HAP-1 (cell line): ENCODE measurements around the gene IGSF22.

Experiments
- DNase-seq, 2 experiments: peaks; one replicate each; pipeline ENCODE4 v3.0.0-alpha.2; 2016 to 2020; ENCODE audit warnings: low spot score in 2 of 2
- H3K27me3 ChIP-seq: fragments of 250-450 bp; sonication (Bioruptor Pico); 2 replicates; pipeline ENCODE4 v1.5.1; 2020; ENCODE audit warnings: low read depth, mild to moderate bottlenecking, moderate library complexity
- H3K36me3 ChIP-seq: fragments of 250-450 bp; sonication (Bioruptor Pico); replicated peaks from 2 replicates; pipeline ENCODE4 v1.5.1; 2020; ENCODE audit warnings: mild to moderate bottlenecking
- H3K4me1 ChIP-seq: fragments of 250-450 bp; sonication (Bioruptor Pico); 2 replicates; pipeline ENCODE4 v1.5.1; 2020; ENCODE audit warnings: mild to moderate bottlenecking
- H3K4me3 ChIP-seq: fragments of 250-450 bp; sonication (Bioruptor Pico); 2 replicates; pipeline ENCODE4 v1.5.1; 2020; ENCODE audit warnings: mild to moderate bottlenecking, moderate library complexity
- H3K9me3 ChIP-seq: fragments of 250-450 bp; sonication (Bioruptor Pico); 2 replicates; pipeline ENCODE4 v1.5.1; 2020; ENCODE audit warnings: mild to moderate bottlenecking, moderate library complexity
- in situ Hi-C: fragments of 300-500 bp; cut with MboI; formaldehyde crosslinking; loops from 3 replicates; pipeline ENCODE4 v1.14.3; 2020; ENCODE audit warnings: low sequenced_read_pairs, inconsistent platforms, mixed read lengths

IGSF22 gene

DNA sequence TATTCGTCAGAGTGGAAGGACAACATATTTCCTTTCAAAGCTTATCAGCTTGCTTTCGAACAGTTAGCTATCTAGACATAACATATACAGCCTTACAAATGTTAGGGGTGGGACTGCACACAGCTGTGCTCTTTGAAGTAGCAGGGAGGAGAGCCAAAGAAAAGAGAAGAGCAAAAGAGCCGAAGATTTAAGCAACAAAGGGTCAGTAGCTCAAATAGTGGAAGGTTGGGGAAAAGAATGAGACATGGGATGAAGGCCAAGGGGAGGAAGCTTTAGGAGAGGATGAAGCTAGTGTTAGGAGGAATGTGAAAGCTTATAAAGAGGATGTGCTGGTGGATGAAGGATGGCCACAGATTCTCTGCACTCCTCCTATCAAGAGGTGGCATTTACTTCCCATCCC, 31.8 kb upstream of the IGSF22 start:
- H3K27me3 ChIP-seq: peaks cover 4% of the 10 kb centered on the region; the same call in 1 of the 2 replicates
- H3K36me3 ChIP-seq: no peaks in the 10 kb centered on the region
- no peak for DNase-seq
- H3K9me3 ChIP-seq: no peaks in the 10 kb centered on the region
- in situ Hi-C loops: no loop called here
- no peaks in the 10 kb centered on the region for H3K4me1 ChIP-seq
- H3K4me3 ChIP-seq: no peak overlapping the region

DNA sequence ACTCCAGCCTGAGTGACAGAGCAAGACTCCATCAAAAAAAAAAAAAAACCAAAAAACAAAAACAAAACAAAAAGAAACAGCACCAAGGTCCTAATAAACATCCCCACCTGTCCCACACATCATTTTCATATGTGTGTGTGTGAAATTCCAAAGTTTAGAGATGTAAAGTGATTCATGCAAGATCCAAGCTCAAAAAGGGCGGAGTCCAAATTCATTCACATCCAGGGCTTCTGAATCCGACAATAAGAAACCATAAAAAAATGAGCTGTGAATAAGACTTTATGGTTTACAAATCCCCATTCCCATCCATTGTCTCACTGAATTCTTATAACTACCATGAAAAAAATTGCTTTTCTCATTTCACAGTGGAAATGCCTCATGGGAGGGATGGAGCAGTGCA, 30.9 kb upstream of the IGSF22 start:
- peaks cover 4% of the 10 kb centered on the region for H3K27me3 ChIP-seq
- H3K36me3 ChIP-seq: no peaks in the 10 kb centered on the region

DNA sequence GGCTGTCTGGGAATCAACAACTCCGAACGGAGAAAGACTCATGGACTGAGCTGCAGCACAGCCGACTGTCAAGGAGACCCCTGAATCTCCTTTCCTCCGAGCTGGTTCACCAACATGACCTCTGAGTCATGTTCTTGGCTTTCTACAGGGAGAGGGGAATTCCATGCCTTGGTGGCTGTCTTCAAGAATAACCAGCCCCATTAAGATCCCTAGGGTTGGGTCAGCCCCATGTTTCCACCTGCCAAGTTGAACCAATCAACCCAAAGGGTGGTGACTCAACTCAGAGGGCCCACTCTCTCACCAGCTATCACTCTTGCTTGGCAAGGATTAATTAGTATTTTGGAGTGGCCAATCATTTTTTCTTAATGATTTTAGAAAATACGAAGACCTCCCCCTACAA, 28.3 kb upstream of the IGSF22 start:
- DNase-seq: no peak
- in situ Hi-C loops: no loop called here

More for the DNA sequence above, 30.9 kb upstream of the IGSF22 start:
- Histone ChIP-seq H3K4me3 (no peak overlapping the region), H3K9me3 (no peaks in the 10 kb centered on the region), H3K4me1 (no peaks in the 10 kb centered on the region)
- DNase-seq: no peak
- in situ Hi-C loops: no loop called here

DNA sequence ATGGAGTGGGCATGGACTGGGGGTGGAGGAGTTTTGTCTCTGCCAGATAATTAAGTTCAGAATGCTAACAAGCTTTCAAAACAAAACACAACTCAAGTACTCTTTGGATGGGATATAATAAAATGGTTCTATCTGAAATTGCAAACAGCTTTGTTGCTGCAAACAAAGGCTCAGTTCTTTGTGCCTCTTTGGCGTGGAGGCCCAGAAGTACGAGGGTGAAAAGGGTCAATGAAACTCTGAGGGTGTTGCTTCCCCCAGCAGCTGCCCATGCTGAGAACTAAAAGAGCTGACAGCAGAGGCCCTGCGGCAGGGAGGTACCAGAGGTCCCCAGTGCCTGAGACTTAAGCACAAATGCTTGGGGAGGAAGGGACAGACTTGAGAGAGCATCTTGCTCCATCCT, 26.5 kb upstream of the IGSF22 start:
- H3K27me3 ChIP-seq: peaks cover 4% of the 10 kb centered on the region
- H3K4me3 ChIP-seq: no peak overlapping the region
- H3K4me1 ChIP-seq: no peaks in the 10 kb centered on the region
- no peaks in the 10 kb centered on the region for H3K36me3 ChIP-seq
- in situ Hi-C loops: no loop called here
- H3K9me3 ChIP-seq: no peaks in the 10 kb centered on the region
- no peak for DNase-seq

More for the DNA sequence above, 28.3 kb upstream of the IGSF22 start:
- Histone ChIP-seq H3K9me3 (no peaks in the 10 kb centered on the region), H3K27me3 (peaks cover 4% of the 10 kb centered on the region), H3K4me3 (no peak overlapping the region), H3K4me1 (no peaks in the 10 kb centered on the region), H3K36me3 (no peaks in the 10 kb centered on the region)

DNA sequence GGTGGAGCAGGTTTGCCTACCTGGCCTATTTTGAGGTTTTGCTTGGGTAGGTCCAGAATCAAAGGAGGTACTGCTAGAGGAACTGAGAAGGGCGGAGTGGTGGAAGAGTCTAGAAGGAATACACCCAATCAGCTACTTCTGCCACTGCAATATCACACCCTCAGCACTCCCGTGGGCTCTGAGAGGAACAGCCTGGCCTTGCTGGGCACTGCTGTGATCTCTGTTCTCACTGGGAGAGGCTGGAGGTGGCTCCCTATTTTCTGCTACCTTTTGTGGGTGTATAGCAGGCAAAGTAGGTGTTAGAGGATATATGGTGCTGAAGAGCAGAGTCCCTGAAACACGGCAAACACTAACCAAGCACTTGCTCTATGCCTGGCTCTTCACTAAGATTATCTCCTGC, 25.0 kb upstream of the IGSF22 start:
- Histone ChIP-seq H3K27me3 (no peaks in the 10 kb centered on the region; the same call in 1 of the 2 replicates), H3K36me3 (no peaks in the 10 kb centered on the region), H3K9me3 (no peaks in the 10 kb centered on the region), H3K4me1 (no peaks in the 10 kb centered on the region), H3K4me3 (no peak overlapping the region)
- no peak for DNase-seq
- in situ Hi-C loops: no loop called here

DNA sequence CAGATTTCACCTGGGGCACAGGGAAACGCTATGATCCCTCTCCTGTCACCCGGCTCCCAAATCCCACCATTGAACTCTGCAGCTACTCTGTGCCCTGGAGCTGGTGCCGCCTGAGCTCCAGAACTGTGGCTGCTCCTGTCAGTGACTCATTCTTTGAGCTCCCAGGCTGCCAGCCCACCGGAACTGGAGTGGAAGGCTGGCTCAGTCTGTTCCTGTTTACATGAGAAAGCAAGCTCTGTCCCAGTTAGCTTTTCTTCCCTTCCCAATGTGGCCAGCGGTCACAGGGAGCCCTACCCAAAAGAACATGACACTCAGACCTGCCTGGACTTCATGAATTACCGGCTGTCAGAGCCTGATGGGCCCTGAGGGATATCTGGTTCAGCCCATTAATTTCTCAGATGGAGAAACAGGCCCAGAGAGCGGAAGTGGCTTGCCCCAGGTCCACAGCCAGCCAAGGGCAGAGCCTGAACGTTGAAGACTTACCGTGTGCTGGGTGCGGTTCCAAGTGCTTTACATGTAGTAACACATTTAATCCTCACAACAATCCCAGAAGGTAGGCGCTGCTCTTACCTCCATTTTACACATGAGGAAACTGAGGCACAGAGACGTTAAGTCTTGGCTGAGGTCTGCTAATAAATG, 23.8 kb upstream of the IGSF22 start:
- Histone ChIP-seq H3K27me3 (no peaks in the 10 kb centered on the region; the same call in 1 of the 2 replicates), H3K4me3 (no peak overlapping the region), H3K9me3 (no peaks in the 10 kb centered on the region), H3K4me1 (no peaks in the 10 kb centered on the region), H3K36me3 (no peaks in the 10 kb centered on the region)
- in situ Hi-C loops: loop anchor here (25.0 kb wide), 1 partner anchor 212 kb away; the partner anchor contains the start of gene TSG101
- no peak for DNase-seq

DNA sequence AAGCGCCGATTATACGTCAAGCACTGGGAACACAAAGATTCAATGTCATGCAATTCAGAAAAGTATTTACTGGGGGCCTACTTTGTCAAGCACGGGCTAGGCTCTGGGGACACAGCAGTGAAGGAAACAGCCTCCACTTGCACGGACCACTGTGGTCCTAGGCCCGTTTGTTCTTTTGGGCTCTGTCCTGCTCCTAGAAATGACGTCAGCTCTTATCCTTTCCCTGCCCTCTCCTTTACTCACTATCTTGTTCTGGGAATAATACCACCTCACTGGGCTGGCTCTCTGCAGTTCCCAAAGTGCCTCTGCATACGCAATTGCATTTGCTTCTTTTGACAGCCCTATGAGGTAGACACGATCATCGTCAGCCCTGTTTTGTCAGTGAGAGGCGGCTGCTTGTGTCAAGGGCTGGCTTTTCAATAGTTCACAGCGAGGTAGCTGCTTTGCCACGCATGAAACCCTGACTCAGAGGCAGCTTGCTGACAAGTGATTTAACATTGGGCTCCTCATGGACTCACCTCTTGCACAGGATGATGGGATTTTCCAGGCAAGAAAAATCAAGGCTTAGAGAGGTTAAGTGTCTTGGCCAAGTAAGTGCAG, 22.9 kb upstream of the IGSF22 start:
- Histone ChIP-seq H3K27me3 (no peaks in the 10 kb centered on the region; the same call in 1 of the 2 replicates), H3K9me3 (no peaks in the 10 kb centered on the region), H3K4me1 (no peaks in the 10 kb centered on the region), H3K36me3 (no peaks in the 10 kb centered on the region), H3K4me3 (no peak overlapping the region)
- in situ Hi-C loops: loop anchor here (25.0 kb wide), 1 partner anchor 212 kb away; the partner anchor contains the start of gene TSG101
- DNase-seq: no peak

DNA sequence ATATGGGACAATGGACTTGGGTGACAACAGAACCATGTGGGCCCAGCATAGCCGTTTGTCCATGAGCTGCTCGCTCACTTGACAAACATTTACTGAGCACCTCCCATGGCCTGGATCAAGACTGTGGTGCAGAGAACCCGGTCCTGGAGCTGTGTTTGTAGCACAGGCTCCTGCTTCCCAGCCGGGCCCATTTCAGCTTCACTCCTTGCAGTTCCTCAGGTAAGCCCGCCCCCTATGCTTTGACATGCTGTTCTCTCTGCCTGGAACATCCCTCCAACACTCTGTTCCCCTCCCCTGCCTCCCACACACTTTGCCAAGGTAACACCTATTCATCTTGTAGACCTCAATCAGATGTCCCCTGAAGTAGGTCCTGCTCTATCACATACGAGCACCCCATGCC, 19.3 kb upstream of the IGSF22 start:
- no peak for DNase-seq
- Histone ChIP-seq H3K27me3 (no peaks in the 10 kb centered on the region), H3K4me3 (no peak overlapping the region), H3K9me3 (no peaks in the 10 kb centered on the region), H3K4me1 (no peaks in the 10 kb centered on the region), H3K36me3 (no peaks in the 10 kb centered on the region)
- in situ Hi-C loops: loop anchor here (25.0 kb wide), 1 partner anchor 208 kb away; the partner anchor contains the start of gene TSG101

DNA sequence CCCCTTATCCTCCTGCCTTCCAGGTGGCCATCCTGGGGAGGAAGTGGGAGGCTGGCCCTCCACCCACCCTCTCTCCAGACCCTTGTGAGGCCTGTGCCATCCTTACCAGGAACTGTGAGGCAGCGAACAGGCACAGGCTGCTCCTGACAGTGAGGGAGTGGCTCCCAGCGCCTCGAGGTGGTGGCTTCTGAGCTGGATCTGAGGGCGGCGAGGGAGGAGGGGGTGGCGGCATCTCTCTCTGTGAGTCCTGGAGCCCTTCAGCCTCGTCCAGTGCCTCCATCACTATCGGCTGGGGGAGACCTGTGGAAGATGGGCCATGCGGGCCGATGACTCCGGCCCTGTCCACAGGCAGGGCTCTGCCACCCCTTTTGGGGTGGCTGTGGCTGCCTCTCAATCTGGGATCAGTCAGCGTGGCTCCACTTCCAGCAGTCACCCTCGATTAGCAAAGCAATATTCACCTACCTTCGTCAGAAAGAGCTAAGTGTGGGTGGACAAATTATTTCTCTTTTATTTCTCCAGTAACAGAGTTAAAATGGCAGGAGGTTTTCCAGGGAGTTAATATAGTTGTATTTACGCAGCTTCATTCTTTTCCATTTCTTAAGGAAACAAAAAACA, 18.0 kb upstream of the IGSF22 start:
- no peaks in the 10 kb centered on the region for H3K36me3 ChIP-seq
- no peaks in the 10 kb centered on the region for H3K9me3 ChIP-seq
- no peaks in the 10 kb centered on the region for H3K27me3 ChIP-seq
- H3K4me1 ChIP-seq: no peaks in the 10 kb centered on the region
- no peak for DNase-seq
- no peak overlapping the region for H3K4me3 ChIP-seq
- in situ Hi-C loops: loop anchor here (25.0 kb wide), 1 partner anchor 207 kb away; the partner anchor contains the start of gene TSG101

DNA sequence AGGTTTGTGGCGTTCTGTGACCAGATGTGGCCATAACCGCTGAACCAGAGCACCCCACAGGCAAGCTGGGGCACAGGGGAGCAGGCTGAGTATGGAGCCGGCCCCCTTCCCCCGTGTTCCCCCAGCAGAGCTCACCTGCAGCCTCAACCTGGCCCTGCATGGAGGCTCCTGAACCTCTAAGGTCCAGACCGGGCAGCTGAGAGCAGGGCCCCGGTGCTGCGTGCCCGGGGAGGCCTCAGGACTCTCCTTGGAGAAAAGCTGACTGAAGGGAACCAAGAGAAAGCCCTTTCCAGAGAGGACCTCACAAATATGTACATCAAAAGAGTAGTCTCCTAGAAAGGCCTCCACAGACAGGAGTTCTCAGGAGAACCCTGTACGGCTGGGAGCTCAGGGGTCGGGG, 17.4 kb upstream of the IGSF22 start:
- no peaks in the 10 kb centered on the region for H3K9me3 ChIP-seq
- H3K4me3 ChIP-seq: no peak overlapping the region
- no peaks in the 10 kb centered on the region for H3K36me3 ChIP-seq
- no peaks in the 10 kb centered on the region for H3K4me1 ChIP-seq
- in situ Hi-C loops: loop anchor here (25.0 kb wide), 1 partner anchor 206 kb away; the partner anchor contains the start of gene TSG101
- H3K27me3 ChIP-seq: no peaks in the 10 kb centered on the region
- no peak for DNase-seq

DNA sequence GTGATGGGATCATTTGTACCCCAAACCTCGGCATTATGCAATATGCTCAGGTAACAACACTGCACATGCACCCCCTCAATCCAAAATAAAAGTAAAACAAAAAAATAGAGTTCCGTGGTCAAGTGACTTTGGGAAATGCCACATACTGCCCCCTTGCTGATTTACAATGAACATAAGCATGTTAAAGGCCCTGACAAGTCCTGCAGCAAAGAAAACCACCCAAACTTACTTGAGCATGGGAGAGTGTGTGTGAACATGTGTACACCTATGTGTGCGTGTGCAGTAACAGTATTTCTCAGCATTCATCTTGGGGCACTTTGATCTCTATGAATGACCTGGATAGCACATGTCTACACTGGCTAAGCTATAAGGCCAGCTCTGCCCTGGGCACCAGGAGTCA, 15.8 kb upstream of the IGSF22 start:
- in situ Hi-C loops: loop anchor here (25.0 kb wide), 1 partner anchor 204 kb away; the partner anchor contains the start of gene TSG101
- Histone ChIP-seq H3K36me3 (no peaks in the 10 kb centered on the region), H3K9me3 (no peaks in the 10 kb centered on the region), H3K4me1 (no peaks in the 10 kb centered on the region), H3K4me3 (no peak overlapping the region), H3K27me3 (no peaks in the 10 kb centered on the region)
- DNase-seq: no peak

DNA sequence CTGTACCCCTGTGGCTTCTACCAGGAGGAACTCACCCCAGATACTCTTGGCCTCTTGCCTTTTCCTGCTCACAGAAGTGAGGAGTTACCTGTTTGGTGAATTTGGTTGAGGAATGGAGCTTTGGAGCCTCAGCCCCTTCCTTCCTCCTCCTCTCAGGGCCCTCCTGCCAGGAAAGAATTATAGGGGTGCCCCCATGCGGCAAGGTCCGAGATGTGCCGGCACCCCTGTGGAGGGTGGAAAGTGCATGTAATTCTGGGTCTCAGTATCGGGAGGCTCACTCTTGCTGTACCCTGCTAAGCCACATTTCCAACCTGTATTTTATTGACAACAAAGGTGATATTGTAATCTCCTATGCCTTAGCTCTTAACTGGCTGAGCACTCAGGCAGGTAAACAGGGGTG, 13.7 kb upstream of the IGSF22 start:
- Histone ChIP-seq H3K36me3 (no peaks in the 10 kb centered on the region), H3K4me1 (no peaks in the 10 kb centered on the region), H3K9me3 (no peaks in the 10 kb centered on the region), H3K4me3 (no peak overlapping the region), H3K27me3 (no peaks in the 10 kb centered on the region)
- no peak for DNase-seq
- in situ Hi-C loops: loop anchor here (25.0 kb wide), 1 partner anchor 202 kb away; the partner anchor contains the start of gene TSG101

DNA sequence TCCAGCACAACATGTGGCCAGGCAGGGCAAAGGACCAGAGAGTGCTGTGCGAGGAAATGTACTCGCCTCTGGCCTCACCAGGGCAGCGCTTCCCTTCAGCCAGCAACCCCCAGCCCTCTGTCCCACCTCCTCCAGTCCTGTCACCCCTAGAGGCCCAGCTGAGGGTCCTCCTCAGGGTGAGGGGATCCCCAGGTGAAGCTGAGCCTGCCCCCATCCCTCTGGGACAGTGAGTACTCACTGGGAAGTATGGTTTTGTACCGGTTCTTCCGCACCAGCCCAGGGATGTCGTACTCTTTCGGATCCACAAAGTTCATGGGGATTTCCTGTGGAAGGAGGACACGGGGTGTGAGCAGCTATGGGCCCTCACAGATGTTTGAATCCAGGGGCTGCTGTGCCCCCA, 11.7 kb upstream of the IGSF22 start:
- no peaks in the 10 kb centered on the region for H3K36me3 ChIP-seq
- no peaks in the 10 kb centered on the region for H3K27me3 ChIP-seq
- H3K4me3 ChIP-seq: no peak overlapping the region
- DNase-seq: no peak
- in situ Hi-C loops: loop anchor here (25.0 kb wide), 1 partner anchor 200 kb away; the partner anchor contains the start of gene TSG101
- no peaks in the 10 kb centered on the region for H3K4me1 ChIP-seq
- no peaks in the 10 kb centered on the region for H3K9me3 ChIP-seq
